Trophoblast cell (in vitro differentiated cells and primary cell): Measurements from ENCODE around the gene SMYD3.

ENCODE experiments used
- DNase-seq, 2 donors: peaks; one replicate each; pipeline ENCODE4 v3.0.0-alpha.2; 2016
- H2AFZ ChIP-seq: 2 replicates; pipeline ENCODE4 v1.6.1; 2013; ENCODE audit warnings: low read length, moderate library complexity, mild to moderate bottlenecking; ENCODE audit not compliant: insufficient read depth, poor library complexity
- H2AK5ac ChIP-seq: 2 replicates; pipeline ENCODE4 v1.6.1; 2013; ENCODE audit warnings: mild to moderate bottlenecking, low read length
- H2BK120ac ChIP-seq: 2 replicates; pipeline ENCODE4 v1.6.1; 2013; ENCODE audit warnings: low read length, mild to moderate bottlenecking, moderate library complexity; ENCODE audit not compliant: insufficient read depth, poor library complexity
- H2BK12ac ChIP-seq: 2 replicates; pipeline ENCODE4 v1.6.1; 2013; ENCODE audit warnings: mild to moderate bottlenecking, low read length, moderate library complexity
- H2BK5ac ChIP-seq: 2 replicates; pipeline ENCODE4 v1.6.1; 2013; ENCODE audit warnings: low read length, low read depth, moderate library complexity, mild to moderate bottlenecking; ENCODE audit not compliant: poor library complexity
- H3K14ac ChIP-seq: 2 replicates; pipeline ENCODE4 v1.6.1; 2013; ENCODE audit warnings: mild to moderate bottlenecking, low read length
- H3K18ac ChIP-seq: 2 replicates; pipeline ENCODE4 v1.6.1; 2013; ENCODE audit warnings: mild to moderate bottlenecking, low read length
- H3K23ac ChIP-seq: 2 replicates; pipeline ENCODE4 v1.6.1; 2013; ENCODE audit warnings: low read length
- H3K27ac ChIP-seq: 2 replicates; pipeline ENCODE4 v1.5.1; 2013; ENCODE audit warnings: low read depth, mild to moderate bottlenecking, inconsistent platforms, low read length, moderate library complexity
- H3K27me3 ChIP-seq: 2 replicates; pipeline ENCODE4 v1.6.1; 2013; ENCODE audit warnings: inconsistent platforms, mild to moderate bottlenecking, low read length, moderate library complexity; ENCODE audit not compliant: insufficient read depth
- H3K36me3 ChIP-seq, 2 experiments: 1 replicate in 1 of 2; 2 replicates in 1 of 2; pipeline ENCODE4 v1.6.1; 2013; ENCODE audit warnings: low read length in 2 of 2, mild to moderate bottlenecking in 2 of 2, moderate library complexity in 1 of 2; ENCODE audit not compliant: insufficient read depth in 2 of 2, control insufficient read depth in 1 of 2
- H3K4ac ChIP-seq: 2 replicates; pipeline ENCODE4 v1.6.1; 2013; ENCODE audit warnings: low read depth, mild to moderate bottlenecking, low read length, moderate library complexity
- H3K4me1 ChIP-seq, 2 experiments: 1 replicate in 1 of 2; 2 replicates in 1 of 2; pipeline ENCODE4 v1.6.1; 2013; ENCODE audit warnings: low read length in 2 of 2, mild to moderate bottlenecking in 2 of 2, moderate library complexity in 1 of 2; ENCODE audit not compliant: insufficient read depth in 2 of 2, control insufficient read depth in 1 of 2
- H3K4me2 ChIP-seq: 2 replicates; pipeline ENCODE4 v1.6.1; 2013; ENCODE audit warnings: inconsistent platforms, mild to moderate bottlenecking, low read length, moderate library complexity
- H3K4me3 ChIP-seq: 2 replicates; pipeline ENCODE4 v1.5.1; 2013; ENCODE audit warnings: mild to moderate bottlenecking, low read depth, low read length, inconsistent platforms
- H3K79me1 ChIP-seq: one replicate; pipeline ENCODE4 v1.6.1; 2013; ENCODE audit warnings: low read length
- H3K79me2 ChIP-seq: 2 replicates; pipeline ENCODE4 v1.6.1; 2013; ENCODE audit warnings: low read length, mild to moderate bottlenecking; ENCODE audit not compliant: control insufficient read depth, insufficient read depth, poor library complexity
- H3K9ac ChIP-seq: 2 replicates; pipeline ENCODE4 v1.6.1; 2013; ENCODE audit warnings: mild to moderate bottlenecking, low read length
- H3K9me3 ChIP-seq: 2 replicates; pipeline ENCODE4 v1.6.1; 2013; ENCODE audit warnings: low read depth, mild to moderate bottlenecking, control low read depth, inconsistent platforms, low read length; ENCODE audit not compliant: insufficient read depth
- H4K12ac ChIP-seq: 2 replicates; pipeline ENCODE4 v1.6.1; 2013; ENCODE audit warnings: low read depth, mild to moderate bottlenecking, low read length, moderate library complexity
- H4K8ac ChIP-seq: 2 replicates; pipeline ENCODE4 v1.6.1; 2013; ENCODE audit warnings: low read depth, mild to moderate bottlenecking, low read length, moderate library complexity
- H4K91ac ChIP-seq: one replicate; pipeline ENCODE4 v1.6.1; 2013; ENCODE audit warnings: low read depth, mild to moderate bottlenecking, low read length, moderate library complexity
- WGBS: extraction: QIAGEN DNeasy Blood & Tissue Kit; methylation state at CpG from one replicate; pipeline ENCODE4 v1.1.7; 2013; ENCODE audit warnings: missing lambda C conversion rate; ENCODE audit not compliant: insufficient read length, insufficient coverage; ENCODE audit errors: extremely low coverage; 5-methylcytosine and 5-hydroxymethylcytosine counted together

Gene SMYD3

GRCh38 chr1:245987577-245987976 is 519.5 kb downstream of the SMYD3 start:
- WGBS, result 100% methylated on average over 1 of the region's 6 CpGs
- no peak overlapping the region for H3K18ac ChIP-seq

DNA sequence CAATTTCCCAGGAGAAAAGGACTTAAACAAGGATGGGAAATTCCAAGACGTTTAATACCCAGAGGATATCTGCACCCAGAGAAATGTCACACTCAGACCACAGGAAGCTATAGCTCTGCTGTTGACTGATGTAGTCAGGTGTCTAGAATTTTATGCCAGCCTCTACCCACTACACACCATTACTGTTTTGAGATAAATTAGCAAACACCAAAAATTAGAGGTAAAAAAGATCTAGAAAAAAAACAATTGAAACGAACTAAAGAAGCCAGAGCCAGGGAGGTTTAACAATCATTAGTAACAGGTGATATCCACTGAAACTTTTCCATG is 519.9 kb downstream of the SMYD3 start:
- Histone ChIP-seq H2BK120ac (no peak overlapping the region), H2BK12ac (no peak overlapping the region), H3K27me3 (no peaks in the 10 kb centered on the region), H3K79me1 (peaks cover 2% of the 10 kb centered on the region), H2BK5ac (no peak overlapping the region), H2AK5ac (no peak overlapping the region), H2AFZ (no peak overlapping the region), H4K91ac (no peak overlapping the region), H4K12ac (no peak overlapping the region), H3K4me3 (no peak overlapping the region), H3K23ac (no peak overlapping the region), H3K79me2 (no peaks in the 10 kb centered on the region), H3K4ac (no peak overlapping the region), H3K9ac (no peak overlapping the region), H3K36me3 (peaks cover 0 to 2% of the 10 kb centered on the region in 2 experiments), H3K4me1 (peaks cover 2 to 5% of the 10 kb centered on the region in 2 experiments), H3K4me2 (peak overlapping the region; percentile 8), H3K14ac (no peak overlapping the region), H3K18ac (no peak overlapping the region), H4K8ac (no peak overlapping the region), H3K9me3 (no peaks in the 10 kb centered on the region), H3K27ac (no peak overlapping the region)
- WGBS, result no CpG with 5 or more reads among the region's 2 CpGs
- no peak for DNase-seq

More at GRCh38 chr1:245987577-245987976, 519.5 kb downstream of the SMYD3 start:
- H3K36me3 ChIP-seq, result peaks cover 0 to 2% of the 10 kb centered on the region in 2 experiments
- no peak overlapping the region for H4K8ac ChIP-seq
- no peak overlapping the region for H3K23ac ChIP-seq
- no peak overlapping the region for H2AK5ac ChIP-seq
- no peak overlapping the region for H2BK12ac ChIP-seq
- H3K9ac ChIP-seq, result no peak overlapping the region
- peaks cover 2% of the 10 kb centered on the region for H3K79me1 ChIP-seq
- H2BK5ac ChIP-seq, result no peak overlapping the region
- no peak overlapping the region for H2AFZ ChIP-seq
- H3K27me3 ChIP-seq, result no peaks in the 10 kb centered on the region
- no peaks in the 10 kb centered on the region for H3K9me3 ChIP-seq
- no peak overlapping the region for H2BK120ac ChIP-seq
- no peak for DNase-seq
- H3K4me1 ChIP-seq, result peaks cover 2 to 5% of the 10 kb centered on the region in 2 experiments
- H4K91ac ChIP-seq, result no peak overlapping the region
- no peak overlapping the region for H4K12ac ChIP-seq
- no peaks in the 10 kb centered on the region for H3K79me2 ChIP-seq
- no peak overlapping the region for H3K27ac ChIP-seq
- H3K14ac ChIP-seq, result no peak overlapping the region
- no peak overlapping the region for H3K4ac ChIP-seq
- H3K4me3 ChIP-seq, result no peak overlapping the region
- no peak overlapping the region for H3K4me2 ChIP-seq

DNA sequence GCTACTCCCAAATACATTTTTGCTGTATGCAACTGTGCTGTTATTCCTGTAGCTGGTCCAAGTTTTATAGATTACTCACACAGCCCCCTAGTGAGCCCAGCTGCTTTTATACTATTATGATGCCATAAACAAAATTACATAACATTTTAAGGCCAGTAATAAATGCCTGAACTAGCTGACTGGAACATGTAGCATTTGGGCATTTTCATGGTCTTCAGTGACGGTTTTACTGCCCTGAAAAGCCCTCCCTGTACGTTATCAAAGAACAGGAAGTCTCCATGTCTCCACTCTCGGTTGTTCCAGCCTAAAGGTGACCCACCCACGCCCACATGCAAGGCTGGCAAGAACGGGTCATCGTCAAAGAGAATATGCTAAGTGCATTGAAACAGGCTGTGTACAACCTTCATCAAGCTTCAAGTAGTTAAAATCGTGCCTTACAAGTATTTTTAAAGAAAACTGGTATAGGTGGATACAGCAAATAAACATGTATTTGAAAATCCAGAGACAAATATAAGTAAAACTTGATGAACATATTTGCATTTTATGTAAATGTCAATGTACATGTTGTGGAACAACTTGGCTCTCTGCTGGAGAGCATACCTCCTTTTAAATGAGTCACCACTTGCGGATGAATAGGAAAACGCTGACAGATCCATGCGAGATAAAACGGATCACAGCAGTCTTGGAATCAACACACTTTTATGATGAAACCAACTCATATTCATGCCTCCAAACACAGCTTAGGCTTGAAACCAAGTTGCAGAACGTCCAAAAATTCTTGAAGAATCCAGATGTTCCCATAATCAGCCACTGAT is 520.5 kb downstream of the SMYD3 start:
- DNase-seq, result peak; percentile 58 to 82
- Histone ChIP-seq H3K14ac (no peak overlapping the region), H3K27ac (peak overlapping the region; percentile 27), H2AK5ac (no peak overlapping the region), H2BK12ac (peak overlapping the region; percentile 61), H4K91ac (no peak overlapping the region), H3K36me3 (peaks cover 0 to 2% of the 10 kb centered on the region in 2 experiments), H3K9ac (no peak overlapping the region), H4K8ac (no peak overlapping the region), H3K4me3 (no peak overlapping the region), H4K12ac (no peak overlapping the region), H3K18ac (peak overlapping the region; percentile 93), H3K4ac (no peak overlapping the region), H3K79me1 (peaks cover 2% of the 10 kb centered on the region), H2AFZ (no peak overlapping the region), H2BK5ac (no peak overlapping the region), H3K9me3 (no peaks in the 10 kb centered on the region), H3K79me2 (no peaks in the 10 kb centered on the region), H2BK120ac (no peak overlapping the region), H3K4me2 (peak overlapping the region; percentile 8), H3K23ac (no peak overlapping the region), H3K4me1 (peaks cover 2 to 5% of the 10 kb centered on the region in 2 experiments), H3K27me3 (no peaks in the 10 kb centered on the region)
- no CpG with 5 or more reads among the region's 12 CpGs for WGBS

- no peak overlapping the region for H2BK120ac ChIP-seq
- no peak overlapping the region for H2AFZ ChIP-seq
- no peak overlapping the region for H4K8ac ChIP-seq
- peak overlapping the region; percentile 26 for H4K12ac ChIP-seq
- H3K27ac ChIP-seq, result no peak overlapping the region
- H3K9me3 ChIP-seq, result no peaks in the 10 kb centered on the region
- no peaks in the 10 kb centered on the region for H3K27me3 ChIP-seq
- H3K79me2 ChIP-seq, result no peaks in the 10 kb centered on the region
- H2BK5ac ChIP-seq, result no peak overlapping the region
- no peak overlapping the region for H3K4me2 ChIP-seq
- peaks cover 0 to 2% of the 10 kb centered on the region in 2 experiments for H3K36me3 ChIP-seq
- H3K9ac ChIP-seq, result peak overlapping the region; percentile 38
- H2BK12ac ChIP-seq, result no peak overlapping the region
- no peak for DNase-seq
- H3K4me1 ChIP-seq, result peaks cover 10 to 15% of the 10 kb centered on the region in 2 experiments
- H2AK5ac ChIP-seq, result no peak overlapping the region
- peaks cover 2% of the 10 kb centered on the region for H3K79me1 ChIP-seq
- peak overlapping the region; percentile 5 for H3K4me3 ChIP-seq
- no CpG with 5 or more reads among the region's 7 CpGs for WGBS
- no peak overlapping the region for H3K18ac ChIP-seq
- H3K4ac ChIP-seq, result no peak overlapping the region
- no peak overlapping the region for H3K23ac ChIP-seq
- no peak overlapping the region for H4K91ac ChIP-seq
- no peak overlapping the region for H3K14ac ChIP-seq
These were observed 522.5 kb downstream of the SMYD3 start for GRCh38 chr1:245984390-245985155.
